Activated CD4-positive, CD25-positive, alpha-beta regulatory T cell treated with anti-CD3 and anti-CD28 coated beads, Interleukin-2, amount 50 U/mL, for 72 hours (primary cell): ENCODE results near the gene CAMK2N1.

Experiments
- DNase-seq: peaks from one replicate; pipeline ENCODE4 v3.0.0; 2021

The CAMK2N1 gene

DNA sequence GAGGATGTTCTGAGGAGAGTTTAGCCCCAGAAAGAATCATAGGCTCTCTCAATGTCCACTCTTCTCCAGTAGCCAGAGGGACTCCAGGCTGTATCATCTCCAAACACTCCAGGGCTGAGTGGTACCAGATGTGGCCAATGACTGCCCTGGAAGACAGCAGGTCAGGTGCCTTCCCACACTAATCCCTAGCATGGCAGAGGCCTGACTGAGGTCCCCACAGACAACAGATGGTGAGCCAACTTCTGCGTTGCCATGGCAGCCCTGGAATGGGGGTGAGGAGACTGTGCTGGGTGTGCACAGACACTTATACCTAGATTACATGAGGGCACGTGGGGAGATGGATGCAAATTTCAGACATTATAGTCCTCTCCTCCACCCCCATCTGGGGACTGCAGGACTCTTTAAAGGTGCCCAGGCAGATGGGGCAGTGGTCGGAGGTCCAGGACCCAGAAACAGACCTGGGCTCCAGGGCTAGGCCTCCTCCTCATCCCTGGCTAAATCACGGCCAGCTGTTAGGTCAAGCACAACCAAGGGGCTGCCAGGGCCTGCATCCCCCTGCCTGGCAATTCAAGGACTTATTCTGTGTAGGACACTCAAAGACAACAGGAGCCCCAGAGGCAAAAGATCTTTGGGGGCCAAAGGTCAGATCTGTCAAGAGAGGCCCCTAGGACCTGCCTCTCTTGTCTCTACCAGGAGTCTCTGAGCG is 42.9 kb downstream of the CAMK2N1 start:
- peak; percentile 19 for DNase-seq

DNA sequence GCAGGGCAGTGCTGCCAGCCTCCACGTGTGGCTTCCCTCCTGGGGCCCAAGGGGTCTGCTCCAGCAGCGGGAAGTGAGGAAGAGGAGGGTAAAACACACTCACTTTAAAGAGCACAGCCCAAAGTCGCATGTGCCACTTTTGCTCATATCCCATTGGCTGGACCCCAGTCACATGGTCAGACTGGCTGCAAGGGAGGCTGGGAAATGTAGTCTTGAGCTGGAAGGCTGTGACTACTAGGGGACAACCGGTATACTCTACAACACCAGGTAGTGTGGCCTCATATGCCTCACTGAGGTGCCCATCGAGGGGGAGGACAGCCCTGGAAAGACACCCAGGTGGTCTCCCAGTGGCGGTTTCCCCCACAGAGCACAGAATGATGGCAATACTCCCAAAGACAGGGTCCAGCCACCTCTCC is 45.2 kb downstream of the CAMK2N1 start:
- peak; percentile 45 for DNase-seq

DNA sequence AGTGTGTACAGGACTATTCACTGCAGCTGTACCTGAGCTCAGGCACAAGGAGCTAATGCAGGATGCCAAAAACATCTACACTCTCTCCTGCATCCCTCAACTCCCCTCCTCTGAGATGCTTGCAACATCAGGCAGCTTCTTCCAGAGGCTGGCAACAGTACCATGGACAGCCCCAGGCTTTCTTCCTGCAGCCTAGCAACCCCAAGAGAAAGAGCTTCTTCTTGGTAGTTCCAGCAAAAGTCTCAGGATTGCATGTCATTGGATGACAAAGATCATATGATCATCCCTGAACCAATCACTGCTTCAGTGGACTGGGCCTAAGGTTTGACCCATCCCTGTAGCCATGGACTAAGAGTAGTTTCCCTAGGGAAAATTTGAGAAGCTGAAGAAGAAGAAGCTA is 46.7 kb downstream of the CAMK2N1 start:
- no peak for DNase-seq

DNA sequence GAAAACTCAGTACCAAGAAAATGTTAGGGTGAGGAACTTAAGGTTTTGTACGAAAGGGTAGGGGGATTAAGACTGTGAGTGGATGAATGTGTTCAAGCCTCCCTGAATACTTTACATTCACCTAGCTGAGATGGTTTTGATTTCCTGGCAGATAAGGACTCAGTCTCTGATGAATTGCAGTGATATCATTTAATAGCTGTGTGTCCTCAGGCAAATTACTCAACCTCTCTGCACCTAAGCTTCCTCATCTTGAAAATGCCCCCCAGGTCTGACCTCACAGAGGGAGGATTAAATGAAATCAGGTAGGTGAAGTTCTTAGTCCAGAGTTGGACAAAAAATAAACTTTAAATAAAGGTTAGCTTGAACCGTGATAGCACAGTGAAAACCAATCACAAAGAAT is 48.4 kb downstream of the CAMK2N1 start:
- DNase-seq = no peak

DNA sequence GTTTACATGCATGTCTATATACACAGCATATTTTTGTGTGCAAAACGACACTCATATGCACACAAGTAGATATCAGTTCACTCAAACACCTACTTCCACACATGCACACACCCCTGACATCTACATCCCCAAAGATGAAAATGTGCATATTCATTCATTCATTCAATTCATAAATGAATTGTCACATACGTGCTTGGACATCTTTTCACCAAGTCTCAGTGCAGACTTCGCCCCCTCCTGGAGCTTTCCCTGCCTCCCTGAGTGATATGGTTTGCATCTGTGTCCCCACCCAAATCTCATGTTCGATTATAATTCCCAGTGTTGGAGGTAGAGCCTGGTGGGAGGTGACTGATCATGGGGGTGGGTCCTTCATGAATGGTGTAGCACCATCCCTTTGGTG is 53.1 kb downstream of the CAMK2N1 start:
- DNase-seq = no peak
